ENCODE data around the gene KLHL30. TPM values are rescaled to one million over a fixed set of nuclear protein-coding genes. Genes with fewer than 3 reads are reported as not detected.

KLHL30 gene
- total RNA-seq, 1 donor from 2014 or later, result 0.71 TPM

GRCh38 chr2:238176613-238177012 is 38.1 kb downstream of the KLHL30 start:
- Histone ChIP-seq H3K27ac (no peak overlapping the region), H3K27me3 (ENCODE audit: low read depth) (no peaks in the 10 kb centered on the region), H3K9me3 (no peaks in the 10 kb centered on the region), H3K4me1 (no peaks in the 10 kb centered on the region), H3K4me3 (no peak overlapping the region), H3K36me3 (peaks cover 96% of the 10 kb centered on the region)
- no peak for TF ChIP-seq CTCF (IDR thresholded peaks at IDR 0.05)
- DNase-seq (no peak), ATAC-seq (no peak)
- intact Hi-C loops (cut with DNase I), result no loop called here

- Histone ChIP-seq H3K9me3 (no peaks in the 10 kb centered on the region), H3K4me3 (no peak overlapping the region), H3K27ac (no peak overlapping the region), H3K36me3 (peaks cover 97% of the 10 kb centered on the region), H3K27me3 (ENCODE audit: low read depth) (no peaks in the 10 kb centered on the region), H3K4me1 (no peaks in the 10 kb centered on the region)
- no peak for TF ChIP-seq CTCF (IDR thresholded peaks at IDR 0.05)
- DNase-seq (no peak), ATAC-seq (no peak)
- intact Hi-C loops (cut with DNase I), result no loop called here
Observed at GRCh38 chr2:238180554-238180953, 42.1 kb downstream of the KLHL30 start.

GRCh38 chr2:238182362-238182761 is 43.9 kb downstream of the KLHL30 start:
- TF ChIP-seq CTCF (IDR thresholded peaks at IDR 0.05), result no peak
- intact Hi-C loops (cut with DNase I), result no loop called here
- ATAC-seq (no peak), DNase-seq (no peak)
- Histone ChIP-seq H3K27ac (no peak overlapping the region), H3K27me3 (ENCODE audit: low read depth) (no peaks in the 10 kb centered on the region), H3K9me3 (no peaks in the 10 kb centered on the region), H3K4me1 (no peaks in the 10 kb centered on the region), H3K36me3 (peaks cover 100% of the 10 kb centered on the region), H3K4me3 (no peak overlapping the region)

GRCh38 chr2:238183821-238184220 is 45.4 kb downstream of the KLHL30 start:
- Histone ChIP-seq H3K4me1 (no peaks in the 10 kb centered on the region), H3K27me3 (ENCODE audit: low read depth) (no peaks in the 10 kb centered on the region), H3K27ac (no peak overlapping the region), H3K4me3 (no peak overlapping the region), H3K36me3 (peaks cover 100% of the 10 kb centered on the region), H3K9me3 (no peaks in the 10 kb centered on the region)
- intact Hi-C loops (cut with DNase I), result no loop called here
- no peak for TF ChIP-seq CTCF (IDR thresholded peaks at IDR 0.05)
- DNase-seq, result no peak
- ATAC-seq, result no peak

- Histone ChIP-seq H3K27ac (no peak overlapping the region), H3K36me3 (peaks cover 100% of the 10 kb centered on the region), H3K4me1 (no peaks in the 10 kb centered on the region), H3K4me3 (no peak overlapping the region), H3K27me3 (ENCODE audit: low read depth) (no peaks in the 10 kb centered on the region), H3K9me3 (no peaks in the 10 kb centered on the region)
- DNase-seq (no peak), ATAC-seq (no peak)
- TF ChIP-seq CTCF (IDR thresholded peaks at IDR 0.05), result no peak
- intact Hi-C loops (cut with DNase I), result no loop called here
Observed at GRCh38 chr2:238187618-238188548, 49.4 kb downstream of the KLHL30 start.
